ENCODE results near the gene STOML1. TPM values are rescaled to one million over a fixed set of nuclear protein-coding genes. Genes with fewer than 3 reads are reported as not detected.

Gene STOML1
- total RNA-seq, 2 experiments from 2014 or later: 8.0 to 8.9 TPM

GRCh38 chr15:74022706-74023470 is 30.8 kb upstream of the STOML1 start:
- no peaks in the 10 kb centered on the region for H4K20me1 ChIP-seq (ENCODE audit: insufficient read depth, low read length)
- no peaks in the 10 kb centered on the region for H3K9me2 ChIP-seq (ENCODE audit: insufficient read depth, low read length)

DNA sequence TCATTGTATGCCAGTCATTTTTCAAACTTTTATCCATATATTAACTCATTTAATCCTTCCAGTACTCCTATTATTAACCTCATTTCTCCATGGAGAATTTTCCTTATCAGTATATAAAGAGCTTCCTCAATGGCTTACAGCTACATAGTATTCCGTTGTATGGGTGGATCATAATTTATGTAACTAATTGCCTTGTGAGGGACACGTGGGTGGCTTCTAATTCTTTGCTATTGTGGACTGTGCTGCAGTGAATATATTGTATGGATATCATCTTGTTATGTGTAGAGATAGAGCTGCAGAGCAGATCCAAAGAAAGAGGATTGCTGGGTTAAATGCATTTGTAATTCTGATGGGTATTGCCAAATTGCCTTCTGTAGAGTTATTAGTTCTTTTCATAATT is 27.6 kb upstream of the STOML1 start:
- H3K4me2 ChIP-seq (ENCODE audit: low read length): no peak overlapping the region
- no peaks in the 10 kb centered on the region for H4K20me1 ChIP-seq (ENCODE audit: insufficient read depth, low read length)
- H3K4me1 ChIP-seq (ENCODE audit: insufficient read depth, low read length, poor library complexity, severe bottlenecking): no peaks in the 10 kb centered on the region
- H3K79me2 ChIP-seq (ENCODE audit: insufficient read depth, low read depth, low read length): no peaks in the 10 kb centered on the region
- no peaks in the 10 kb centered on the region for H3K9me2 ChIP-seq (ENCODE audit: insufficient read depth, low read length)
- CTCF ChIA-PET (ENCODE audit: unreplicated experiment): no interaction called here
- H3K4me3 ChIP-seq (ENCODE audit: low read depth, low read length, poor library complexity, severe bottlenecking): no peak overlapping the region
- no peak overlapping the region for H2AFZ ChIP-seq (ENCODE audit: low read length)
- no peak for DNase-seq (ENCODE audit: low spot score)
- TF ChIP-seq EZH2phosphoT487 (IDR thresholded peaks at IDR 0.05; ENCODE audit: borderline replicate concordance, low read depth, low read length) (no peak), CTCF (conservative IDR thresholded peaks at IDR 0.05; ENCODE audit: low read length) (no peak)
- H3K27ac ChIP-seq (ENCODE audit: low read depth, low read length, poor library complexity, severe bottlenecking): no peak overlapping the region
- H3K9me3 ChIP-seq (ENCODE audit: low read length): no peaks in the 10 kb centered on the region
- no TSS peak for BruUV-seq (replicated peaks)
- POLR2A ChIA-PET: no interaction called here
- peaks cover 34% of the 10 kb centered on the region; the same call in 1 of the 2 replicates for H3K36me3 ChIP-seq (ENCODE audit: insufficient read depth, low read length)
- intact Hi-C loops (cut with micrococcal nuclease; ENCODE audit: unreplicated experiment): no loop called here

More at GRCh38 chr15:74022706-74023470, 30.8 kb upstream of the STOML1 start:
- ChIA-PET CTCF (ENCODE audit: unreplicated experiment) (no interaction called here), POLR2A (no interaction called here)
- H3K4me3 ChIP-seq (ENCODE audit: low read depth, low read length, poor library complexity, severe bottlenecking): no peak overlapping the region
- no peak overlapping the region for H3K4me2 ChIP-seq (ENCODE audit: low read length)
- TF ChIP-seq CTCF (conservative IDR thresholded peaks at IDR 0.05; ENCODE audit: low read length) (no peak), EZH2phosphoT487 (IDR thresholded peaks at IDR 0.05; ENCODE audit: borderline replicate concordance, low read depth, low read length) (no peak)
- no peaks in the 10 kb centered on the region for H3K9me3 ChIP-seq (ENCODE audit: low read length)
- H3K27ac ChIP-seq (ENCODE audit: low read depth, low read length, poor library complexity, severe bottlenecking): no peak overlapping the region
- peaks cover 34% of the 10 kb centered on the region; the same call in 1 of the 2 replicates for H3K36me3 ChIP-seq (ENCODE audit: insufficient read depth, low read length)
- DNase-seq (ENCODE audit: low spot score): no peak
- H3K79me2 ChIP-seq (ENCODE audit: insufficient read depth, low read depth, low read length): no peaks in the 10 kb centered on the region
- BruUV-seq (replicated peaks): no TSS peak
- H2AFZ ChIP-seq (ENCODE audit: low read length): no peak overlapping the region
- H3K4me1 ChIP-seq (ENCODE audit: insufficient read depth, low read length, poor library complexity, severe bottlenecking): no peaks in the 10 kb centered on the region
- intact Hi-C loops (cut with micrococcal nuclease; ENCODE audit: unreplicated experiment): no loop called here

DNA sequence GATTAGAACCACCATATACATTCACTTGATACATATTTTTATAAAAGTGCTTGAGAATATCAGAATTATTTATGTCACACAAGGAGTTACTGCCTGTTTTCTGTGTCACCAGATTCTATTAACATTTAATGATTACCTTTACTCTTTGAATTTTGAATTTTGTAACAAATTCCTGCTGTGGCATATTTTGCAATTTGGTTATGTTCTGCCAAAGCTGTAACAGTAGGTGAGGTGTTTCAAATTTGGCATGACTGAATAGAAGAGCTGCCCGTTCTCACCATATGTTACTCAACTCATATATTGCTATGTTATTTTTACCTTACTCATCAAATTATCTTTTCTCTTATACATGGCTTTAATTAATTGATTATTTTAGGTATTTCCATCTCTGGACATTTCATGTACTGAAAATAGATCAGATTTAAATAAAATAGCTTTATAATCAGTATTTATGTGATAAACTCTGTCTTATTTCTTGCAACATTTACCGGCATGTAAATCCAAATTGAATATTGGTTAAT is 21.3 kb upstream of the STOML1 start:
- Histone ChIP-seq H3K27ac (ENCODE audit: low read depth, low read length, poor library complexity, severe bottlenecking) (no peak overlapping the region), H3K4me3 (ENCODE audit: low read depth, low read length, poor library complexity, severe bottlenecking) (no peak overlapping the region), H2AFZ (ENCODE audit: low read length) (no peak overlapping the region), H3K79me2 (ENCODE audit: insufficient read depth, low read depth, low read length) (peaks cover 7% of the 10 kb centered on the region; the same call in 1 of the 2 replicates), H3K4me2 (ENCODE audit: low read length) (no peak overlapping the region), H3K4me1 (ENCODE audit: insufficient read depth, low read length, poor library complexity, severe bottlenecking) (no peaks in the 10 kb centered on the region), H3K36me3 (ENCODE audit: insufficient read depth, low read length) (peaks cover 45% of the 10 kb centered on the region), H4K20me1 (ENCODE audit: insufficient read depth, low read length) (no peaks in the 10 kb centered on the region), H3K9me3 (ENCODE audit: low read length) (peaks cover 15% of the 10 kb centered on the region; the same call in 1 of the 2 replicates), H3K9me2 (ENCODE audit: insufficient read depth, low read length) (no peaks in the 10 kb centered on the region)
- TF ChIP-seq CTCF (conservative IDR thresholded peaks at IDR 0.05; ENCODE audit: low read length) (no peak), EZH2phosphoT487 (IDR thresholded peaks at IDR 0.05; ENCODE audit: borderline replicate concordance, low read depth, low read length) (no peak)
- DNase-seq (ENCODE audit: low spot score): no peak
- POLR2A ChIA-PET: no interaction called here
- CTCF ChIA-PET (ENCODE audit: unreplicated experiment): no interaction called here
- intact Hi-C loops (cut with micrococcal nuclease; ENCODE audit: unreplicated experiment): no loop called here
- no TSS peak for BruUV-seq (replicated peaks)

Measured in OCI-LY7 (cell line).